GM19372 (cell line): Measurements from ENCODE around the gene TH.

Experiments used
- ATAC-seq: cut with Tn5 transposase; IDR thresholded peaks from one replicate; pipeline ENCODE4 v1.9.1; 2021; ENCODE audit warnings: mild to moderate bottlenecking, low read depth, moderate library complexity; ENCODE audit not compliant: unreplicated experiment

TH gene

GRCh38 chr11:2143799-2144543 is 27.6 kb downstream of the TH start:
- ATAC-seq = no peak

- ATAC-seq = no peak
Observed at GRCh38 chr11:2143477-2143798, 28.2 kb downstream of the TH start.

DNA sequence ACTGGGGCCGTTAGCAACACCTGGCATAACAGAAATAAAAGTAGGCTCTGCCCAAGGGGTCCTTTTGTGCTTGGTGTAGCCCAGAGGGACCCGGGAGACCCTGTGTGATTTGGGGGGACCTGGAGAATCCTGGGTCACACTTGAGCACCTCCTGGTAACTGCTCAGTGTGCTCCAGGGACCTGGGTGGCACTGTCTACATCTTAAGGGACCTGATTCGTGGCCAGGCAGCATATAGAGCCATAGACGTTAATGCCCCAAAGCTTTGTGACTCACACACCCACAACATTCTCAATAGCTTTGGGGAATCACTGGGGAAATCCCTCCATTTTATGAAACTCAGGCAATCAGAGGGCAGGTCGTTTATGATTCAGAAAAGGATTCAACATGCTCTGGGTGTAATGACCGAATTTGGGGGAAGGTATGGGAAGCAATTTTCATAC is 28.8 kb downstream of the TH start:
- no peak for ATAC-seq

- ATAC-seq = no peak
Observed at GRCh38 chr11:2142300-2142759, 29.3 kb downstream of the TH start.

DNA sequence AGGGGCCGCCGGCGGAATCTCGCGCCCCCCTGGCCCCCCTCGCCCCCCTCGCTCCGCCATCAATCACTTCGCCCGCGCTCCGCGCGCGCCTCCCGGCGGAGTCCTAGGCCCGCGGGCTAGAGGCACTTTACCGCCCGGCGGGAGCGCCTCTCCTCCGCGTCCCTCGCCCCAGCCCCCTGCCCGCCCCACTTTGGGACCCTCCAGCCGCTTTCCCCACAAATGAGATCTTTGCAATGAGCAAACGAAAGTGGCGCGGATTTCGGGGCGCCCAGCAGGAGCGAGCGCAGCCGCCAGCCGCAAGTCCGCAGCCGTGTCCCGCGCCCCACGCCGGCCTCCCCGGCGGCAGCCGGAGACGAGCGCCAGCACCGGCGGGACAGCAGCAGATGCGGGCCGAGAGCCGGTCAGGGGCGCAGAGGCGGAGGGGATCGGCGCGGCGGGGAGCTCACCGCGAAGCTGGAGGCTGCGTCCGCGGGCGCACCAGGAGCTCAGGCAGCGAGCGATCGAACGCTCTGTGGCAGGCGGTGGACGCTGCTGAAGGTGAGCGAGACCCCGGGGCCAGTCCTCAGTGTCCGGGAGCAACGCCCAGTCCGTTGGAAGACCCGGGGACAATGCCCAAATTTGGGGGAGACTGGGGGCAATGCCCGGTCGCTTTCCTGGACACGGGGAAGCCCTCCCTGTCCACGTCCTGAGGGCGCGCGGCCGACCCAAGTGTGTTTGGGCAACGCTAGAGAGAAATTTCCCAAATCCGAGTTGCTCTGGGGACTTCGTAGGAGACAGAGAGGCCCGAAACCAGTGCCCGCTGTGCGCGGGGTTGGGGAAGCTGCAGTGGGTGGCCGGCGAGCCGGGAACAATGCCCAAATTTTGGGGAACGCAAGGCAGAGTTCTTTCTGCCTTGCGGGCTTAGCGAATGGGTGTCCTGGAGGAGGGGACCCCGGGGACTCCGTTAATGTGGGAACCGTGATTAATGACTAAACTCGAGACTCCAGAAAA is 30.9 kb downstream of the TH start:
- no peak for ATAC-seq

- ATAC-seq = no peak
Observed at GRCh38 chr11:2139621-2140337, 31.8 kb downstream of the TH start.

GRCh38 chr11:2139123-2139521 is 32.5 kb downstream of the TH start, which contains the start of gene IGF2:
TSS of gene IGF2 (minus strand) at chr11:2139389. CDS start at chr11:2135523, 3,866 bp downstream.
- no peak for ATAC-seq

GRCh38 chr11:2138431-2139122 is 33.0 kb downstream of the TH start:
- no peak for ATAC-seq

DNA sequence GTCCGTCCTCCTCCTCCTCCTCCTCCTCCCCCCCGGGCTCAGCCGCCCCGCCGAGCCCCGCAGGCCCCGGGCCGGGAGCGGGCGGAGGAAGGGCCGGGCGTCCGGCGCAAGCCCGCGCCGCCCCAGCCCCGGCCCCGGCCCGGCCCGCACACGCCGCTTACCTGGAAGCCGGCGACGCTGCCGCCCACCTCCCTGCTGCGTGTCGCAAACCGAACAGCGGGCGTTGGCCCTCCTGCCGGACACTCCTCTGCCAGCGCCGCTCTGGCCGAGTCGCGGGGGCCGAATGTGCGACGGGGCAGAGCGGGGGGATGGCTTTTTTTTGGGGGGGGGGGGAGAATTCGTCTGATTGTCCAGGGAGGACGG is 33.6 kb downstream of the TH start:
- no peak for ATAC-seq

DNA sequence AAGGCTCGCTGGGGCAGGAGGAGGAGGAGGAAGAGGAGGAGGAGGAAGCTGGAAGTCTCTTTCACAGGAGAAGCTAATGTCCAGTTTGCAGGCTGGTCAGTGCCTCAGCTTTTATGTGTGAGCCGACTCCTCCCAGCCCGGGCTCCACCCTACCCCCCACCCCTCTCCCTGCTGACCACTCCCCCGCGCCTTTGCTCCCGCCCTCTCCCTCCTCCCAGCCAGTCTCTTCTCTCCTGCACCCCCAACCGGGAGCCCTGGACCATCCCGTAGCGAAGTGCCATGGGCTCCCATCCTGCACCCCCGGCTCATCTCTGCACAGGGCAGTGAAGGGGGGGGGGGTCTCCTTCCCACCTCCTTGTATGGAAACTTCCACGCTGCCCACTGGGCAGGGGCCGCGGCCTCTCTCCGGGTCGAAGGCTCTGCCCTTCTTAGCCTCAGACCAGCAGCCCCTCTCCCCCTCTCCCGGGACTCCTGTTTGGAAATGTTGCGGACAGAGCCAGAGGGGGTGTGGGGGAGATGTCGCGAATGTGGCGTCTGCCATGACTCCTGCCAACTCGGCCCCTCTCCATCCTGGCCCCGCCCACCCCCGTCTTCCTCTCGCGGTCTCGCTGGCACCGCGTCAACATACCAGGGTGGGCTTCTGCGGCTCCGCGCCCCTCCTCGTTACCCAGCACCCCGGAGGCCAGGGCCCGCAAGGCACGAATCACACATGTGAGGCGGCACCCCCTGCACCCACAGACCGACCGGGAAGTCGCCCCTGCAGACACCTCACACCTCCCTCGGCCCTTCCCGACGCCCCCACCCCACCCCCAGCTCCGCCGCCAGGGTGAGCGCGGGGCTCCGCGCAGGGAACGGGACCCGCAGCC is 34.2 kb downstream of the TH start:
- no peak for ATAC-seq

- ATAC-seq = no peak
Observed at GRCh38 chr11:2136952-2137201, 34.7 kb downstream of the TH start.

- no peak for ATAC-seq
Observed at GRCh38 chr11:2136209-2136951, 35.2 kb downstream of the TH start.

DNA sequence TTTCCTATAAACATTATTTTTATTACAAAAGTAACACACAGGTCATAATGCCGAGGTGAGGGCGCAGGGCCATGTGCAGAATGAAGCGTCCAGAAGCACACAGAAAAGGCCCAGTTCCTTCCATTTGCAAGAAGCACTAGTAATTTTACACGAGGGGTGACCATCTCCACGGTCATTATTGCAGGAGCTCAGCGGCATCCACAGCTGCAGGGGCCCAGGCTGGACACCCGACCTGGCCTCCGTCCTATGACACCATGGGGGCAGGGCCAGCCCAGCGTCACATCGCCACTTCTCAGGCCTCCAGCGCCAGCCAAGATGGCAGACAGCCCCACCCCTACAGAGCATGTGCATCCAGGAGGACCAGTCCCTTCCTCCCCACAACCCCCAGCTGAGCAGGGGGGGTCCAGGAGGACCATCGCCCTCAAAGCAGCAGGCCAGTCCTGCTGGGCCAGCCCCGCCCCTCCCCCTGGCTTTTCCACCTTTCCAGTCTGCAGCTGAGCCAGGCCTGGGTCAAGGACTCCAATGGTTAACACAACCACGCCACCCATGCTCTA is 35.9 kb downstream of the TH start:
- ATAC-seq = no peak

- ATAC-seq = no peak
Observed at GRCh38 chr11:2135018-2135569, 36.5 kb downstream of the TH start.

- ATAC-seq = no peak
Observed at GRCh38 chr11:2134022-2135010, 37.3 kb downstream of the TH start.

DNA sequence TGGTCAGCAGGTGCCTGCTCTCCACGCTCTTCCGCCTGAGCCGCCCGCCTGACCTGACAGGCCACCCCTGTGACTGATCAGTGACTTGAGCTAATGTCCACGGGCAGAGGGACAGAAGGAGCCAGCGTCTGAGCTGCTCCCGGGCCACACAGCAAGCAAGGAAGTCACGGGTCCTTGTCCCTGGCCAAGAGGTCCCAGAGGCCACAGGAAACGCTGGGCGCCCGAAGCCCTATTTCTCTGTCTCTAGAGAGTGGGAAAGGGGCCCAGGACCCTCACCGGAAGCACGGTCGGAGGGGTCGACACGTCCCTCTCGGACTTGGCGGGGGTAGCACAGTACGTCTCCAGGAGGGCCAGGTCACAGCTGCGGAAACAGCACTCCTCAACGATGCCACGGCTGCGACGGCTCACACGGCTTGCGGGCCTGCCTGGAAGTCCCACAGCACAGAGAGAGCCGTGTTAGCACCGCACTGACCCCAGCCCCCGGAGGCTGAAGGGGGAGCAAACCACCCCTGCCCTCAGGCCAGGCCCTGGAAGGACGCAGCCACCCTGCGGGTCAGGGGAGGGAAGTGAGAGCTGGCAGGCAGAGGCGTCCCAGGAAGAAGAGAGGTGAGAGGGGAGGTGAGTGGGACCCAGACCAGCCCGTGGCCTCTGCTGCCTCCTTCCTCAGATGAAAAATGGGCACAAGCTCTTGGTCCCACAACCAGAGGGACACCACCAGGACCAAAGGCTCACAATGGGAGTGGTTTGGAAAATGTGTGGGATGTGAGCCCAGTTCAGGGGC is 38.2 kb downstream of the TH start:
- no peak for ATAC-seq

DNA sequence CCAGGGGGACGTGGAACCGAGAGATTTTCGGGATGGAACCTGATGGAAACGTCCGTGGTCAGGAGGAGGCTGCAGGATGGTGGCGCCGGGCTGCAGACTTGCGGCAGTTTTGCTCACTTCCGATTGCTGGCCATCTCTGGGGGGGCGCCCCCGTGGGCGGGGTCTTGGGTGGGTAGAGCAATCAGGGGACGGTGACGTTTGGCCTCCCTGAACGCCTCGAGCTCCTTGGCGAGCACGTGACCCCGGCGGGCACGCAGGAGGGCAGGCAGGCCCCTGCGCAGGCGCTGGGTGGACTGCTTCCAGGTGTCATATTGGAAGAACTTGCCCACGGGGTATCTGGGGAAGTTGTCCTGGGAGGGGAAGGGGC is 38.8 kb downstream of the TH start:
- ATAC-seq = no peak
